ENCODE results near the gene LRRFIP1. TPM values are rescaled to one million over a fixed set of nuclear protein-coding genes. Genes with fewer than 3 reads are reported as not detected.

The LRRFIP1 gene
- polyA plus RNA-seq, 1 donor from 2014 or later, result 96.3 TPM

DNA sequence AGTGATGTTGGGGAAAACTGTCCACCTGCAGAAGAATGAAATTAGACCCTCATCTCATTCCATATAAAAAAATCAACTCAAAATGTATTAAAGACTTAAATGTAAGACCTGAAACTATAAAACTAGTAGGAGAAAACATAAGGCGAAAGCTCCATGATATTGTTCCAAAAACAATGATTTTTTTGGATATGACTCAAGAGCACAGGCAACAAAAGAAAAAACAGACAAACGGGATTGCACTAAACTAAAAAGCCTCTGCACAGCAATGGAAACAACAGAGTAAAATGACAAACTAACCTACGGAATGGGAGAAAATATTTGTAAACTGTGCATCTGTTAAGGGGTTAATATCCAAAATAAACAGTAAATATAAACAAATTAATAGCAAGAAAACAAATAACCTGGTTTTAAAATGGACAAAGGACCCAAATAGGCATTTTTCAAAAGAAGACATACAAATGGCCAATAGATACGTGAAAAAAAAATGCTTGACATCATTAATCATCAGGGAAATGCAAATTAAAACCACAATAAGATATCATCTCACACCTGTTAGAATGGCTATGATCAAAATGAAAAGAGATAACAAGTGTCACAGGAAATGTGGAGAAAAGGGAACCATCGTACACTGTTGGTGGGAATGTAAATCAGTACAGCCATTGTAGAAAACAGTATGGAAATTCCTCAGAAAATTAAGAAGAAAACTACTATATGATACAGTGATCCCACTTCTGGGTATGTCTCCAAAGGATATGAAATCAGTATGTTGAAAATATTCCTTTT, 26.6 kb downstream of the LRRFIP1 start:
- no peak overlapping the region for H2AFZ ChIP-seq (ENCODE audit: low read depth, low read length)
- H3K4me2 ChIP-seq (ENCODE audit: low read length), result no peak overlapping the region
- H3K9ac ChIP-seq (ENCODE audit: low read length), result no peak overlapping the region
- H3K36me3 ChIP-seq (ENCODE audit: insufficient read depth, low read length), result peaks cover 4% of the 10 kb centered on the region
- H3K9me3 ChIP-seq (ENCODE audit: low read length), result no peaks in the 10 kb centered on the region
- H3K27me3 ChIP-seq (ENCODE audit: insufficient read depth, low read depth, low read length), result no peaks in the 10 kb centered on the region
- H3F3A ChIP-seq (ENCODE audit: insufficient read depth, low read length, poor library complexity, severe bottlenecking), result peaks cover 3% of the 10 kb centered on the region
- no peak overlapping the region for H3K27ac ChIP-seq (ENCODE audit: low read length)
- no peaks in the 10 kb centered on the region for H3K79me2 ChIP-seq (replicated peaks; ENCODE audit: insufficient read depth, low read length)
- H4K20me1 ChIP-seq (ENCODE audit: insufficient read depth), result no peaks in the 10 kb centered on the region
- no peak overlapping the region for H3K4me3 ChIP-seq (ENCODE audit: low read length)
- H3K9me2 ChIP-seq (ENCODE audit: insufficient read depth, low read length), result no peaks in the 10 kb centered on the region
- TF ChIP-seq, protein P1, sequence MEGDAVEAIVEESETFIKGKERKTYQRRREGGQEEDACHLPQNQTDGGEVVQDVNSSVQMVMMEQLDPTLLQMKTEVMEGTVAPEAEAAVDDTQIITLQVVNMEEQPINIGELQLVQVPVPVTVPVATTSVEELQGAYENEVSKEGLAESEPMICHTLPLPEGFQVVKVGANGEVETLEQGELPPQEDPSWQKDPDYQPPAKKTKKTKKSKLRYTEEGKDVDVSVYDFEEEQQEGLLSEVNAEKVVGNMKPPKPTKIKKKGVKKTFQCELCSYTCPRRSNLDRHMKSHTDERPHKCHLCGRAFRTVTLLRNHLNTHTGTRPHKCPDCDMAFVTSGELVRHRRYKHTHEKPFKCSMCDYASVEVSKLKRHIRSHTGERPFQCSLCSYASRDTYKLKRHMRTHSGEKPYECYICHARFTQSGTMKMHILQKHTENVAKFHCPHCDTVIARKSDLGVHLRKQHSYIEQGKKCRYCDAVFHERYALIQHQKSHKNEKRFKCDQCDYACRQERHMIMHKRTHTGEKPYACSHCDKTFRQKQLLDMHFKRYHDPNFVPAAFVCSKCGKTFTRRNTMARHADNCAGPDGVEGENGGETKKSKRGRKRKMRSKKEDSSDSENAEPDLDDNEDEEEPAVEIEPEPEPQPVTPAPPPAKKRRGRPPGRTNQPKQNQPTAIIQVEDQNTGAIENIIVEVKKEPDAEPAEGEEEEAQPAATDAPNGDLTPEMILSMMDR (IDR thresholded peaks at IDR 0.05; ENCODE audit: poor library complexity, severe bottlenecking), result no peak
- no peak for TF ChIP-seq SMC3 (conservative IDR thresholded peaks at IDR 0.05; ENCODE audit: poor library complexity)
- no peak for TF ChIP-seq TAF1 (IDR thresholded peaks at IDR 0.05; ENCODE audit: low read depth)
- no peak for TF ChIP-seq RAD21 (conservative IDR thresholded peaks at IDR 0.05)
- no peak for TF ChIP-seq MXI1 (conservative IDR thresholded peaks at IDR 0.05; ENCODE audit: poor library complexity, severe bottlenecking)
- TF ChIP-seq EZH2 (IDR thresholded peaks at IDR 0.05; ENCODE audit: borderline replicate concordance, insufficient read depth, low read length, poor library complexity, severe bottlenecking), result no peak

- Histone ChIP-seq H2AFZ (ENCODE audit: low read depth, low read length) (no peak overlapping the region), H3K27me3 (ENCODE audit: insufficient read depth, low read depth, low read length) (no peaks in the 10 kb centered on the region), H3K79me2 (replicated peaks; ENCODE audit: insufficient read depth, low read length) (no peaks in the 10 kb centered on the region), H3K9me3 (ENCODE audit: low read length) (no peaks in the 10 kb centered on the region), H3K9me2 (ENCODE audit: insufficient read depth, low read length) (no peaks in the 10 kb centered on the region), H3F3A (ENCODE audit: insufficient read depth, low read length, poor library complexity, severe bottlenecking) (peaks cover 3% of the 10 kb centered on the region), H4K20me1 (ENCODE audit: insufficient read depth) (no peaks in the 10 kb centered on the region), H3K4me3 (ENCODE audit: low read length) (no peak overlapping the region), H3K9ac (ENCODE audit: low read length) (no peak overlapping the region), H3K36me3 (ENCODE audit: insufficient read depth, low read length) (peaks cover 4% of the 10 kb centered on the region), H3K4me2 (ENCODE audit: low read length) (no peak overlapping the region), H3K27ac (ENCODE audit: low read length) (no peak overlapping the region)
- TF ChIP-seq RAD21 (conservative IDR thresholded peaks at IDR 0.05) (no peak), MXI1 (conservative IDR thresholded peaks at IDR 0.05; ENCODE audit: poor library complexity, severe bottlenecking) (no peak), EP300 (conservative IDR thresholded peaks at IDR 0.05; ENCODE audit: poor library complexity, severe bottlenecking) (no peak), POLR2AphosphoS5 (IDR thresholded peaks at IDR 0.05) (no peak), TAF1 (IDR thresholded peaks at IDR 0.05; ENCODE audit: low read depth) (no peak), EZH2 (IDR thresholded peaks at IDR 0.05; ENCODE audit: borderline replicate concordance, insufficient read depth, low read length, poor library complexity, severe bottlenecking) (no peak), SMC3 (conservative IDR thresholded peaks at IDR 0.05; ENCODE audit: poor library complexity) (no peak)
- TF ChIP-seq, protein P2, sequence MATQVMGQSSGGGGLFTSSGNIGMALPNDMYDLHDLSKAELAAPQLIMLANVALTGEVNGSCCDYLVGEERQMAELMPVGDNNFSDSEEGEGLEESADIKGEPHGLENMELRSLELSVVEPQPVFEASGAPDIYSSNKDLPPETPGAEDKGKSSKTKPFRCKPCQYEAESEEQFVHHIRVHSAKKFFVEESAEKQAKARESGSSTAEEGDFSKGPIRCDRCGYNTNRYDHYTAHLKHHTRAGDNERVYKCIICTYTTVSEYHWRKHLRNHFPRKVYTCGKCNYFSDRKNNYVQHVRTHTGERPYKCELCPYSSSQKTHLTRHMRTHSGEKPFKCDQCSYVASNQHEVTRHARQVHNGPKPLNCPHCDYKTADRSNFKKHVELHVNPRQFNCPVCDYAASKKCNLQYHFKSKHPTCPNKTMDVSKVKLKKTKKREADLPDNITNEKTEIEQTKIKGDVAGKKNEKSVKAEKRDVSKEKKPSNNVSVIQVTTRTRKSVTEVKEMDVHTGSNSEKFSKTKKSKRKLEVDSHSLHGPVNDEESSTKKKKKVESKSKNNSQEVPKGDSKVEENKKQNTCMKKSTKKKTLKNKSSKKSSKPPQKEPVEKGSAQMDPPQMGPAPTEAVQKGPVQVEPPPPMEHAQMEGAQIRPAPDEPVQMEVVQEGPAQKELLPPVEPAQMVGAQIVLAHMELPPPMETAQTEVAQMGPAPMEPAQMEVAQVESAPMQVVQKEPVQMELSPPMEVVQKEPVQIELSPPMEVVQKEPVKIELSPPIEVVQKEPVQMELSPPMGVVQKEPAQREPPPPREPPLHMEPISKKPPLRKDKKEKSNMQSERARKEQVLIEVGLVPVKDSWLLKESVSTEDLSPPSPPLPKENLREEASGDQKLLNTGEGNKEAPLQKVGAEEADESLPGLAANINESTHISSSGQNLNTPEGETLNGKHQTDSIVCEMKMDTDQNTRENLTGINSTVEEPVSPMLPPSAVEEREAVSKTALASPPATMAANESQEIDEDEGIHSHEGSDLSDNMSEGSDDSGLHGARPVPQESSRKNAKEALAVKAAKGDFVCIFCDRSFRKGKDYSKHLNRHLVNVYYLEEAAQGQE (IDR thresholded peaks at IDR 0.05; ENCODE audit: borderline replicate concordance), result no peak
- TF ChIP-seq, protein P1 (IDR thresholded peaks at IDR 0.05; ENCODE audit: poor library complexity, severe bottlenecking), result no peak
These were observed 29.7 kb downstream of the LRRFIP1 start for GRCh38 chr2:237657063-237657462.
